Activated naive CD4-positive, alpha-beta T cell treated with anti-CD3 and anti-CD28 coated beads, Interleukin-2, amount 10 ng/mL, durations not matched to agents 7 days and 5 days (primary cell): ENCODE data around the gene PRKG2.

Source experiments
- CTCF ChIA-PET: fragments of 350-600 bp; sonication (Branson Sonifier 250); formaldehyde crosslinking; loops from one replicate; lab custom pipeline; 2021; ENCODE audit warnings: antibody characterized with exemption; lab: Charles Lee
- DNase-seq: peaks from one replicate; pipeline ENCODE4 v3.0.0-alpha.2; 2020
- H3K27ac Mint-ChIP-seq: one replicate; pipeline ENCODE4 v1.8.0; 2021; ENCODE audit warnings: mild to moderate bottlenecking, moderate library complexity, mixed read lengths
- H3K27me3 Mint-ChIP-seq: one replicate; pipeline ENCODE4 v1.8.0; 2021; ENCODE audit warnings: mild to moderate bottlenecking, mixed read lengths
- H3K36me3 Mint-ChIP-seq: one replicate; pipeline ENCODE4 v1.8.0; 2021; ENCODE audit warnings: mixed read lengths
- H3K4me1 Mint-ChIP-seq: one replicate; pipeline ENCODE4 v1.8.0; 2021; ENCODE audit warnings: mixed read lengths
- H3K4me3 Mint-ChIP-seq: one replicate; pipeline ENCODE4 v1.8.0; 2021; ENCODE audit warnings: mild to moderate bottlenecking, moderate library complexity, mixed read lengths
- H3K9me3 Mint-ChIP-seq: one replicate; pipeline ENCODE4 v1.8.0; 2021; ENCODE audit warnings: mixed read lengths

PRKG2 gene

GRCh38 chr4:81039351-81039972, 175.6 kb downstream of the PRKG2 start:
- Mint-ChIP-seq H3K9me3 (no peaks in the 10 kb centered on the region), H3K4me1 (no peaks in the 10 kb centered on the region), H3K27me3 (peaks cover 17% of the 10 kb centered on the region), H3K4me3 (no peak overlapping the region), H3K27ac (no peak overlapping the region), H3K36me3 (no peaks in the 10 kb centered on the region)
- CTCF ChIA-PET = interaction anchor here (0.8 to 3.0 kb wide), 11 partner anchors 8 to 819 kb away, joined by 3 to 11 read pairs (median 5); partner anchors contain the start of gene CFAP299
- DNase-seq = no peak

GRCh38 chr4:81038636-81039350, 176.2 kb downstream of the PRKG2 start:
- Mint-ChIP-seq H3K27me3 (peaks cover 17% of the 10 kb centered on the region), H3K27ac (no peak overlapping the region), H3K9me3 (no peaks in the 10 kb centered on the region), H3K36me3 (no peaks in the 10 kb centered on the region), H3K4me1 (no peaks in the 10 kb centered on the region), H3K4me3 (no peak overlapping the region)
- DNase-seq = no peak
- CTCF ChIA-PET = interaction anchor here (1.5 to 3.0 kb wide), 4 partner anchors 8 to 676 kb away, joined by 5 to 11 read pairs (median 8); no protein-coding TSS in a partner anchor
